HL-60 (cell line): Measurements from ENCODE around the gene LHX1.

Source experiments
- GABPA ChIP-seq: IDR thresholded peaks from 2 replicates; pipeline ENCODE4 v1.6.1; 2012; ENCODE audit warnings: low read depth
- TF ChIP-seq, protein P1 (sequence below): IDR thresholded peaks from one replicate; pipeline ENCODE4 v1.5.1; 2011; ENCODE audit warnings: low read length, control low read depth, inconsistent platforms; ENCODE audit not compliant: insufficient read depth

DNA sequence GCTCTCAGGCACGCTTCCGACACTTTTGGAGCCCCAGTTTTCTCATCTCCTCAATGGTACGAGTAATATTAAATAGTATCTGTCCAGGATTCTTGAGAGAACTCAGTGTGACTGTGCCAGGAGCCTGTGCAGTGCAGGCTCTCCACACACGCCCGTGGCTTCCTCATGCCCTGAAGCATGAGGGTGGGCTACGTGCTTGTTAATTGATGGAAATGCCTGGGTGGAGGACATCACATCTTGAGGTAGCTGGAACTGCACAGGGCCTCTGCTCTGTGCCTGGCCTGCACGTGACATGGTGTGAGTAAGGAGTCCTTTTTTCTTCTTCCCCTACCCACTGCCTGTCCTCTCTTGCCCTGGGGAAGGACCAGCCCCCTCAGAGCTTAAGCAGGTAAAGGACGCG lies 43.1 kb upstream of the LHX1 start:
- TF ChIP-seq, protein P1, sequence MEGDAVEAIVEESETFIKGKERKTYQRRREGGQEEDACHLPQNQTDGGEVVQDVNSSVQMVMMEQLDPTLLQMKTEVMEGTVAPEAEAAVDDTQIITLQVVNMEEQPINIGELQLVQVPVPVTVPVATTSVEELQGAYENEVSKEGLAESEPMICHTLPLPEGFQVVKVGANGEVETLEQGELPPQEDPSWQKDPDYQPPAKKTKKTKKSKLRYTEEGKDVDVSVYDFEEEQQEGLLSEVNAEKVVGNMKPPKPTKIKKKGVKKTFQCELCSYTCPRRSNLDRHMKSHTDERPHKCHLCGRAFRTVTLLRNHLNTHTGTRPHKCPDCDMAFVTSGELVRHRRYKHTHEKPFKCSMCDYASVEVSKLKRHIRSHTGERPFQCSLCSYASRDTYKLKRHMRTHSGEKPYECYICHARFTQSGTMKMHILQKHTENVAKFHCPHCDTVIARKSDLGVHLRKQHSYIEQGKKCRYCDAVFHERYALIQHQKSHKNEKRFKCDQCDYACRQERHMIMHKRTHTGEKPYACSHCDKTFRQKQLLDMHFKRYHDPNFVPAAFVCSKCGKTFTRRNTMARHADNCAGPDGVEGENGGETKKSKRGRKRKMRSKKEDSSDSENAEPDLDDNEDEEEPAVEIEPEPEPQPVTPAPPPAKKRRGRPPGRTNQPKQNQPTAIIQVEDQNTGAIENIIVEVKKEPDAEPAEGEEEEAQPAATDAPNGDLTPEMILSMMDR = no peak
- TF ChIP-seq GABPA = no peak
